Cerebellar nuclear complex (tissue), 1 donor: ENCODE results near the gene GPR75.

Experiments used
- DNase-seq, 2 experiments: peaks; one replicate each; lab custom pipeline; 2025; lab: John Stamatoyannopoulos, UW

The GPR75 gene

DNA sequence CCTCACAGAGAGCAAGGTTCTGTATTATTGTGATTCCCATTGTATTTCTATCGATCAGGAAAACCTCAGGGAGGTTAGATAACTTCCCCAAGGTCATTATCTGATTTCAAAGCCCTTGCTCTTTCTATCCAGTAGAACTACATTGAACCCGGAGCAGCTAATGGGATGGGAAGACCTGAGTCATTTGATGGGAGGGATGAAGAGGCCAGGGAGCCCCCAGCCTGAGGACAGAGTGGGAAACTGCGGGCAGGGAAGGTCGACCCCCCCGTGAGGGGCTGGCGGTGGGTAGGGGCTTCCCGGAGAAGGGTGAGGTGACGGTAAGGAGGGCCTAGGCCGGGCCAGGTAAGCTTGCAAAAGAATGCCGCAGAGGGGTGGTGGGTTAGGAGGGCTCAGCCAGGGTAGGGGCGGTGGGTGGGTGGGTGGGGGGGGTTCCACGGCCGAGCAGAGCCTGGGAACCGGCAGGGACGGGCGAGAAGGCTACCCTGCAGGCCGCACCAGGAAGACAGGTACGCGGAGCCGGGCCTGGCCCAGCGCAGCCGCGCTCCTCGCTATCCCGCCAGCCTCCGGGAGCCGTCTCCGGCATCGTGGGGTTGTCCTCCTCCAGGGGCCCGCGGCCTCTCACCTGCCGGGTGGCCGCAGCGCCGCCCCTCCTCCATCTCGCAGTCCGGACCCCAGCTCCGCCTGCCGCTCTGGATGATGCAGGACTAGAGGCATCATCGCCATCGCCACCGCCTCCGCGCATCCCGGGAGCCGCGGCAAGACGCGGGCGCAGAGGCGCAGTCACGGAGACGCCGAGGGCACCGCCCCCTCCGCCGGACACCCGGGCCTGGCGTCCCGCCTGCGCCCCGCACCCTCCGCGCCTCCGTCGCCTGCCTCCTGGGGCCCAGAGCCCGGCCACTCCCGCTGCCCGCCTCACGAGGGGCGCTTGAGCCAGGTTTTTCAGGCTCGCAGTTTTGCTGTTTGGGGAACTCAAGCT, at the start of gene GPR75:
TSS of gene GPR75 (minus strand) at position 762 of the 976 bp plus-strand sequence. CDS start 5,211 bp downstream, outside the sequence.
- peak in 1 of 2 experiments; percentile 8 for DNase-seq

DNA sequence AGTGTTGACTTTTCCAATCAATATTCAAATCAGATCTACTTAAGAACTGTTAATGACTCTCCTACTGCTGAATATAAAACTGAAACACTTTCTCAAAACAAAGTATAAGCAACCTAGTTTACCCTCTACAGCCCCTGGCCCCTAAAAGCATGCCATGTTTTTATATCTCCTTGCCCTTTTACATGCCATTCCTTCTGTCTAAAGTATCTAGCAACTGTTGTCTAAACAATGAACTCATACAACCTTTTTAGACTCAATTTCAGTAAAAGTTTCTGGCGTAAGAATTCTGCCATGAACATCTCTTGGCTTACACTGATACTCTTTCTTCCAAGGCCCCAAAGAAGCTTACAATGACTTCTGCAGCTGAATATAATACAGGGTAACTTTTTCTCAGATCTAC, 47.8 kb upstream of the GPR75 start:
- no peak for DNase-seq

DNA sequence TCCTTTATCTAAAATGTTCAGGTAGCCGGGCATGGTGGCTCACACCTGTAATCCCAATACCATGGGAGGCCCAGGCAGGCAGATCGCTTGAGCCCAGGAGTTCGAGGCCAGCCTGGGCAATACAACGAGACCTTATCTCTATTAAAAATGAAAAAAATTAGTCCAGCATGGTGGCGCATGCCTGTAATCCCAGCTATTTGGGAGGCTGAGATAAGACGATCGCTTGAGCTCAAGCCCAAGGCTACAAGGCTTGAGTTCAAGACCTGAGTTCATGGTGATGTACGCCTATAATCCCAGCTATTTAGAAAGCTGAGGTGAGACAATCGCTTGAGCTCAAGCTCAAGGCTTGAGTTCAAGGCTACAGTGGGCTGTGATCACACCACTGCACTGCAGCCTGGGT, 45.6 kb upstream of the GPR75 start:
- no peak for DNase-seq

DNA sequence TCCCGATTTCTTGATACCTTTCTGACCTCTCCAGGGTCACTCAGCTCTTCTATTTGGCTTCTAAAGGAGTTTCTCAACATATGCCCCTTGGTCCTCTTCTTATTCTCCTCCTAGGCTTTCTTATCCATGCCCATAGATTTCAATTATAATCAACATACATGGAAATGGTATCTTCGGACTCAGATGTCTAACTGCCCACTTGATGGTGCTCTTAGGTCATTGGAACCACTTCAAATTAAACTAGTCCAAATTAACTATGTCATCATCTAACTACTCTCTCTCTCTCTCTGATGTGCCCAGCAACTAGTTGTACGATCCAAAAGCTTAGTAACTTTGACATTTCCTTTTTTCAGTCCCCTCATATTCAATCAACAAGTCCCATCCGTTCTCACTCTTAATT, 43.2 kb upstream of the GPR75 start:
- DNase-seq = no peak

DNA sequence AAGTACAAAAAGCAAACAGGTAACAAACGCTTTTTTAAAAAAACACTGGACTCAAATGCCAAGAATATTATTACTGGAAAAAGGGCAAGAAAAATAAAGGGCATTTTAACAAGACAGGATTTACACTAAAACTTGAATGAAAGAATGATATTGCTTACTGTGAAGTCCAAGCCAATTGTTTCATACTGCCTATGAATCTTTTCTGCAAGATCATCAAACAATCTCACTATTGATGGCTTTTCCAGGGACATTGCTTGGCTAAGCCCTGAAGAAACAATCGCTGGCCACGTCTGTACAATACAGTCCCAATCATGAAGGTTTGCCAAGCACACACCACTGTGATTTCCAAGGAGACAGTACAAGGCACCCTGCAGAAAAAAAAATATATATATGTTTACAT, 41.4 kb upstream of the GPR75 start:
- no peak for DNase-seq

DNA sequence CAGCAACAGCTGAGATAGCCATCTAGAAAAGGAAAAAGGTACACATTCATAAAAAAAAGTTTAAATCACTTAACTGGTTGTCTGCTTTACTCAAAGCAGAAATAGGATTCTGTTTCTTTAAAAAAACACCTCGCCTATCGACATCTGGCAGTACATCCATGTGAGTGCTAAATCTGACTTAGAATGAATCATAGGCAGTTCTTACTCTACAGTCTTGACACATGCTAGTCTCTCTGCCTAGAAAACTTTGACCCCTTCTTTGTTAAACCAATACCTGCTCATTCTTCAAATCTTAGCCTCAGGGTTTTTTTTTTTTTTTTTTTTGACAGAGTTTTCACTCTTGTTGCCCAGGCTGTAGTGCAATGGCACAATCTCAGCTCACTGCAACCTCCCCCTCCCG, 37.1 kb upstream of the GPR75 start:
- no peak for DNase-seq

DNA sequence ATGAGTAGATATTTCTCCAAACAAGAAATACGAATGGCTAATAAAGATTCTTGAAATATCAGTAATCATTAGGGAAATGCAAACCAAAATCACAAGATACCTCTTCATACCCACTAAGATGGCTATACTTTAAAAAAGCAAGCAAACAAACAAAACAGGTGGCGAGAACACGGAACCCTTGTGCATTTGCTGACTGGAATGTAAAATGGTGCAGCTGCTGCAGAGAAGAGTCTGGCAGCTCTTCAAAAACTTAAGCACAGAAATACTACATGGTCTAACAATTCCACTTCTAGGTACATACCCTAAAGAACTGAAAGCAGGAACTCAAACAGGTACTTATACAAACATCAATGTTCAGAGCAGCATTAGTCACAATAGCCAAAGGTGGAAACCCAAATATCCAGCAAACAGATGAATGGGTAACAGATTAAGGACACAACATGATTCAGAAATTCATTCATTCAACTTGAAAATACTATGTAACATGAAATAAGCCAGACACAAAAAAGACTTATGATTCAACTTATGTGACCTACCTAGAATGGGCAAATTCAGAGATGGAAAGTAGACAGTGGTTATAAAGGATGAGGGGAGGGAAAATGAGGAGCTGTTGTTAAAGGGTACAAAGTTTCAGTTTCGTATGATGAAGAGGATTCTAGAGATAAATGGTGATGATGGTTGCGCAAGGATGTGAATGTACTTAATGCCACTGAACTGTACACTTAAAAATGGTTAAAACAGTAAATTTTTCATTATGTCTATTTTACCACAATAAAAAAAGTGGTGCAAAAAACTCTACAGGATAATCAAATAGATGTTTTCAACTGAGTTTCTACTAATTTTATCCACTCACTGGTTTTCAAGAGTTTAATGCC, 26.9 kb upstream of the GPR75 start:
- DNase-seq = no peak

DNA sequence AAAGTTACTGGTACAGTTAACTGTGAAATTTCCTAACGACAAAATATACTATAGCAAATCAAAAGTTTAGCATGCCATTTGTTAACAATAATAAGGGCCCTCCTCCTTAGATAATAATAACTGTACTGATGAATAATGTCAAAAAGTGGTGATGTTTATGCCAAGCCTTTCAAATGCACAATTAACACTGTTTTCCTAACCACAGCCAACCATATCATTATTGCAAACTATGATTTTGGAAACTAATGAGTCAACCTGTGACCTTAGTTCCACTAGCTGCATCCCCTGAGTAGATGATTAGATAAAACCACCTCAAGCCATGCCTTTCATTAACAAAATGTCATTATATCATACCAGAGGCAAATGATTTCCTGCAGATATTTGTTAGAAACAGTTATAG, 25.1 kb upstream of the GPR75 start:
- DNase-seq = no peak

DNA sequence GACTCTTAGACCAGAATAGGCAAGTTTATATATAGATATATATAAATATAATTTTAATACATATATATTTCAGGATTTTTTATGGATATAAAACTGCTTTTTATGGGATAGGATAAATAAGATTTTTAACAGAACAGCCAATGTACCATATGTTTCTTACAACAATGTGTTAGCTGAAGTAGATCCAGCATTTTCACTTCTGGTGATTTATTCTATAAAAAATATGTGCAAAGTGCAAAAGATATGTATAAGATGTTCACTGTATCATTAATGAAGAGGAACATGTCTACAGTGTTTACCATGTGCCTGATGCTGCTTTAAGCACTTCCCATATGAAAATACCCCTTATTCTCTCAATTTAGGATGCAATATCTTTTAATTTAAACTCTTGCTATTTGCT, 22.2 kb upstream of the GPR75 start:
- no peak for DNase-seq

DNA sequence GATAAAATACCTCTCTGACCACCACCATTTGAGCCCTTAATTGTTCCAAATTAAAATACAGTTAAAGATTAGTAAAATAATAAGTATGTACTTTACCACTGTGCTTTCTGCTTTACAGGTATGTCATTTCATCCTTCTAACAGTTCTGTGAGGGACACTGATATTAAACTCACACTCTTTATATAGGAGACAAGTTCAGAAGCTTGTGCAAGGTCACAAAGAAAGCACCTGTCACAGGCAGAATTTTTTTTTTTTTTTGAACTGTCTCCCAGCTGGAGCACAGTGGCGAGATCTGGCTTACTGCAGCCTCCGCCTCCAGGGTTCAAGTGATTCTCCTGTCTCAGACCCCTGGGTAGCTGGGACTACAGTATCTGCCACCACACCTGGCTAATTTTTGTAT, 21.6 kb upstream of the GPR75 start:
- no peak for DNase-seq

DNA sequence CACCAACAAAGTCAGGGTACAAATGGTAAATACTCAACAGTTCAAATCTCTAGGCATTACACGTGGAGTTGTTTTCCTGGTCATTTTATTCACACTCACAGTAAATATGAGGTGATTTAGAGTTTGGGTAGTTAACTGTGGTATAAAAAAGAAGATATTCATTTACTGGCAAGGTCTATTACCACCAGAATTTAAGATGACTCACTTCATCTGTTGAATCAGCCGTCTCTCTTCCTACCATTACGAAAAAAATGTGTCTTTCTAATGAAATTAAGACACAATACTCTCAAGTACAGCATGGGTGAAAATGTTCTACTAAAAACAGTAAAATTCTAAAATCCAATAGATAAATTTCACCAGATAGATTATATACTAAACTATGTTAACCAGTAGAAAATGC, 21.0 kb upstream of the GPR75 start:
- no peak for DNase-seq

DNA sequence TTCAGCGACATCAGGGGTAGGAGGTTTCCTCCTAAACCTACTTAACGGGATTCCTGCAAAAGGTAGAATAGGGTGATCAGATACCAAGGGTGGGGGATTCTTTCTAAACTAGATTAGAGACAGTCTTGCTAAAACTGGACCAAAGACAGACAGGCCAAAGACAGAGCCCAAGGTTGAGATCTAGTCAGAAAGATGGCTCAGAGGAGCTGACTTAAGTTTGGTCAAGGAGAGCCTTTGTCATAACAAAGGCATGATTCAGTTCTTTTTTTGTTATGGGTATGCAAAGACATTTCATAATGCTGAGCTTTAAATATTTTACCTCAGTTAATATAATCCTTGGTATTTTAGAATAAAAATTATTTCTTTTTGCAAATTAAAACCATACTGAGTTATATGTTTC, 17.8 kb upstream of the GPR75 start:
- no peak for DNase-seq

DNA sequence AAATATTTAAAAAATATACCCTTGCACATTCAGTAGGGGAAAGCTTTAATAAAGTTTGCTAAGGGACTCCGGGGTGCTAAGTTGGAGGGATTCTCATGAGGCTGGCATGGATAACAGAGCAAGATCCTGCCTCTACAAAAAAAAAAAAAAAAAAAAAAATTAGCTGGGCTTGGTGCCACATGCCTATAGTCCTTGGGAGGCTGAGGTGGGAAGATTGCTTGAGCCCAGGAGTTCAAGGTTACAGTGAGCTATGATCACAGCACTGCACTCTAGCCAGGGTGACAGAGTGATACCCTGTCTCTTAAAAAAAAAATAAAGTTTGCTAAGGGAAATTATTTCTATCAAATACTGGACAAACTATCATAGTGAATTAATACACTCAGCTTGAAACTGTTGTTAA, 17.3 kb upstream of the GPR75 start:
- DNase-seq = no peak

DNA sequence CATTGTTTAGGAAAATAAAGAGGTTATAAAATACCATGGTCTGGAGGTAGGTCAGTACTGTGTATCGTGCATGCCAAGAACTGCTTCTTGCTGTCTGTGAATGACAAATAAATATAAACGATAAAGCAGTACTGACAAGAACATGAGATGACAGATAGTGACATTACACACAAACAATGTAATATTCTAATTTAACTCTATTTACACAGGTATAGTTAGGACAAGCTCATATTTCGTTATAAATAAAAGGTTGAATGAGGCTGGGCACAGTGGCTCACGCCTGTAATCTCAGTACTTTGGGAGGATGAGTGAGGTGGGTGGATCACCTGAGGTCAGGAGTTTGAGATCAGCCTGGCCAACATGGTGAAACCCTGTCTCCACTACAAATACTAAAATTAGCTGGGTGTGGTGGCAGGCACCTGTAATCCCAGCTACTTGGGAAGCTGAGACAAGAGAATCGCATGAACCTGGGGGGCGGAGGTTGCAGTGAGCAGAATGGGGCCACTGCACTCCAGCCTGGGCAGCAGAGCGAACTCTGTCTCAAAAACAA, 14.7 kb upstream of the GPR75 start:
- no peak for DNase-seq

DNA sequence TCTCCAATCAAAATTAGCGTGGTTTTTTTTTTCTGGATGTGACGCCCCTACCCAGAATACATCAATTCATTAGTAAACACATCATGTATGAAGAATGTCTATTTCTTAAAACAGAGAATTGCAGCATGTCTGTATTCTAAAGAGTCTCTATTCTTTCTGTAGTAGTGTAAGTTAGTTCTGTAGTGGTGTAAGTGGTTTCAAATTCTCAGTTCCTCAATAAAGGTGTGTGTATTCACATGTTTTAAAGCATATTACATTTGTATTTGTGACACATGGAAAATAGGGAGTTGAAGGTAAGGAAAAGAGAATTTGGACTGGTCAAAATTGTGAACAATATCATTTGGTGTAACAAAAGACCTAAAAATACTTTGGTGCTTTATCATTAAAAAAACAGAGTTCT, 8.0 kb upstream of the GPR75 start:
- no peak for DNase-seq

DNA sequence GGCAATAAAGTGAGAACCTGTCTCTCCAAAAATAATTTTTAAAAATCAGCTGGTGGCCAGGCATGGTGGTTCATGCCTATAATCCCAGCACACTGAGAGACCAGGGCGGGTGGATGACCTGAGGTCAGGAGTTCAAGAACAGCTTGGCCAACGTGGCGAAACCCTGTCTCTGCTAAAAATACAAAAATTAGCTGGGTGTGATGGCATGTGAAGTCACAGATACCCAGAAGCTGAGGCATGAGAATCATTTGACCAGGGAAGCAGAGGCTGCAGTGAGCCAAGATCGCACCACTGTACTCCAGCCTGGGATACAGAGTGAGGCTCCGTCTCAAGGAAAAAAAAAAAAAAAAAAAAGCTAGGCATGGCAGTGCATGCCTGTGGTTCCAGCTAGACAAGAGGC, 7.4 kb upstream of the GPR75 start:
- no peak for DNase-seq

DNA sequence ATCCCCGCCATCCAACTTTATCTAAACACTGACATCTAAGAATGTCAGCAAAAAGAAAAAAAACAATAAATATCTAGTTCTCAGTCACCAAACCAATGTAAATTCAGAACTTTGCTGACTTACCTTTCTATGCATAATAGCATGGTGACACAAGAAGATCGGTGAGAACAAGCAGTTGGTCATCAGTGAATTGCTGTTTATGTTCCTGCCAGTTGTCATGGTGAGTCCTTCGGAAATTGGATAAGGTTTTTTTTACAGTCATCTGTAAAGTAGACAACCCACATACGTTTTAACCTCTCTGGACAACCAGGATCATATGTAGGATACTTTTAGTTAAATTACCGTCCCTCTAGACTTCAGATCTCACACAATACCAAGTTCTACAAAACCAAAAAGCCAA, 6.2 kb upstream of the GPR75 start:
- DNase-seq = no peak

DNA sequence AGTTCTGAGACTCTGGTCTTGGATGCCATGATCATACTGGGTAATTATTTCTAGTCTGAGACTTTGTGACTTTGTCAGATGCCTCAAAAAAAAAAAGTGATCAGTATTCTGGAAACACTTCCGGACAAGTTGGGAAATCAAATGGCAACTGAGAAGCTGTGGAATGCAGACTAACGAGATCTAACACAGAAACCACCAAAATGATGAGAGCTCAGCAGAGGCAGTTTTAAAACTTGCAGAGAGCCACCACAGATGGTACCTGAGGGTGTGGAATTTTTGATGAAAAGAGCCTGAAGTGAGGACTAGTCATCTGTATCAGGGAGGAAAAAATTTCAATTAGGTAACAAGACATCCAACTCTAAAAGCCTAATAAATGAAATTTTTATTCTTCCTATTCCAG, 5.5 kb upstream of the GPR75 start:
- no peak for DNase-seq

DNA sequence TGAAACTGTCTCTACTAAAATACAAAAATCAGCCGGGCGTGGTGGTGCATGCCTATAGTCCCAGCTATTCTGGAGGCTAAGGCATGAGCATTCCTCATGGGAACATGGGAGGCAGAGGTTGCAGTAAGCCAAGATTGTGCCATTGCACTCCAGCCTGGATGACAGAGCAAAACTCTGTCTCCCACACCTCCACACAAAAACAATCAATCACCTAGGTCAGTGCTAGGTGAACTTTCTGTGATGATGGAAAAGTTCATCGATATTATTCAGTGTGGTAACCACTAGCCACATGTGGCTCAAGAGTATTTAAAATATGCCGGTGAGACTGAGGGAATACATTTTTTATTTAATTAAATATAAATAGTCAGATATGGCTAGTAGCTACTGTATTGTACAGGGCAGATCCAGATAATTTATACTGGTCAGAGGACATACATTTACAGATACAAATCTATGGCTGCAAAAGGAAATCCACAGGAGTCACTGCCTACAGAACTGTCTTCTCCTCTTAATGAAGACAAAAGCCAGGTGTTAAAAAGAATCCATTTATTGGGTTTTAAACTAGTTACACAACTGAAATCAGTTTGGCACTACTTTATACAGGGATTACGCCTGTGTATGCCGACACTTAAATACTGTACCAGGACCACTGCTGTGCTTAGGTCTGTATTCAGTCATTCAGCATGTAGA, 3.9 kb upstream of the GPR75 start:
- no peak for DNase-seq

DNA sequence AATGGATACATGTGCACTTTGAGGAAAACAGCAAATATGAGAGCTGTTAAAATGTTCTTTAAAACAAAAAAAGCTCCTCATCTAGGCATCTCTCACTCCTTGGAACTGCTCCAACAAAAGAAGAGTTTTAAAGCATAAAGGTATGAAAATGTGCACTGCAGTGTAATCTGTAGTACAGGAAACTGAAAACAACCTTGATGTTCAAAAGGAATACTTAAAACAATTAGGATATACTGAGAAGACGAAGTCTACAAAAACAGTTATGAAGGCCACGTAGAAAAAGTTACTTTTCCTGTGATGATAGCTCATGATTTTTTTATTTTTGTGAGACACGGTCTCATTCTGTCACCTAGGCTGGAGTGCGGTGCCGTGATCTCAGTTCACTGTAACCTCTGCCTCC, 2.1 kb upstream of the GPR75 start:
- DNase-seq = no peak

DNA sequence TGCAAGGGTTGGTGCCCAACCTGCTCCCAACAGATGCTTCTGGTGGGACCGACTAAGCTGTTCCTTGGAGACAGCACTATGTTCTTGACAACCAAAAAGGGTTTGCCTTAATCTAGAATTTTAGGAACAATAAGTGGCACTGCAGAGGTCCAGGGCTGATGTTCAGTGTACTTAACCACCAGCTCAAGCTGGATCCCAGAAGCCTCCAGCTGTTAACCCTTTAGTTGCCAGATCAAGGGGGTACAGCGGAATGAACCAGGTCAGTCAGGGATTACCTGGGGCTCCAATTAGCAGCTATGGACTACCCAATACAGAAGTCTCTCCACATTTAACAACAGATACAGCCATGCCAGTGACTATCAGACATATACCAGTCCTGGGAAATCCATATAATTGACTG, 3.5 kb downstream of the GPR75 start:
- no peak for DNase-seq

DNA sequence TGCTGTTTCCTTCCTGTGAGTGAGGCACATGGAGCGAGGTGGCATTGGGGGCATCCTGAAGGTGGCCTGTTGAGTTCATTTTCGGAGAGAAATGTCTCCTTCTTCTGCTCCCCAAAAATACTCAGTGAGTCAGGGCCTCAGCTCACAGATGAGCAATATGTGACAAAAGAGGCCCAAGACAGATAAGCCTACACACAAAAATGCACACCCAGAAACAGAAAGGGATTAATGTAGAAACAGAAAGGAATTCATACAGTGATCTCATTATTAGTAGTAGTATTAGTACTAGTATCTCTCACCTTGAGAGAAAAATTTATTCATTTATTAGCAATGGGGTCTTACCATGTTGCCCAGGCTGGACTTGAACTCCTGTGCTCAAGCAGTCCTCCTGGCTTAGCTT, 5.1 kb downstream of the GPR75 start:
- no peak for DNase-seq
